Hepatic stellate cell (primary cell): ENCODE data around the gene LPIN3.
"Not testable (repeated sequence)": the region's sequence is repeated elsewhere in the genome, so short reads cannot be mapped to it uniquely, and the experiment has no call there.

Source experiments
- DNase-seq: peaks from one replicate; pipeline ENCODE4 v3.0.0; 2011; ENCODE audit warnings: low spot score

Gene LPIN3

DNA sequence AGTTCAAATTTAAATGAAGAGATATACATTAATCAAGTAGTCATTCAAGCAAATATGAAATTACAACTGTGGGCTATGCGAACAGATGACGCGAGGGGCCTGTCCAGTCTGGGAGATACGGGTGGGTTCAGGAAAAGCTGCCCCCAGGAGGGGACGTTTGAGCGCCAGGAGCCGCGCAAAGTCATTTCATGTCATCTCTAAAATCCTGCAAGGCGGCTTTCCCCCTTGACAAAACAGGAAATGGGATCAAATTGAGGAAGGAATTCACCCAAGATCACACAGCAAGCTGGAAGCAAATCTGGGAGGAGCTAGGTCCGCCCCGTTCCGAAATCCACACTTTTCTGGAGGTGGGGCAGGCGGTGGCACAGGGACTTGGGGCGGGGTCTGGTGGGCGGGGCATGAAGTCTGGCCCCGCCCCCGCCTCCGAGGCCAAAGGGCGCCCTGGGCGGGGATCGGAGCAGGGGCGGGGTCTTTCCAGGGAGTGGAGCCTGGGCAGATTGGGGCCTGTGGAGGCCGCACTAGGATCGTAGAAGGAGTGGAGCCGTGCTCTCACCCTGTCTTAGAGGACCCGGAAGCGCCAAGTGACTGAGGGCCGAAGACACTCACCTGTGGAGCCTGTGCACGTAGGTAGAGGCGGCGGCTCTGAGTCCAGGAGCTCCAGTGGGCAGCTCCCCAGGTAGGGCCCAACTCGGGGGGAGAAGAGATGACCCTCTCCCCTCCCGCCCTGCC is at the start of gene LPIN3:
LPIN3 (plus strand) TSS at position 495 of the 729 bp plus-strand sequence. CDS start 4,983 bp downstream, outside the sequence.
- peak; percentile 86 for DNase-seq

- no peak for DNase-seq
Observed at GRCh38 chr20:41293269-41294037, 47.2 kb upstream of the LPIN3 start.

DNA sequence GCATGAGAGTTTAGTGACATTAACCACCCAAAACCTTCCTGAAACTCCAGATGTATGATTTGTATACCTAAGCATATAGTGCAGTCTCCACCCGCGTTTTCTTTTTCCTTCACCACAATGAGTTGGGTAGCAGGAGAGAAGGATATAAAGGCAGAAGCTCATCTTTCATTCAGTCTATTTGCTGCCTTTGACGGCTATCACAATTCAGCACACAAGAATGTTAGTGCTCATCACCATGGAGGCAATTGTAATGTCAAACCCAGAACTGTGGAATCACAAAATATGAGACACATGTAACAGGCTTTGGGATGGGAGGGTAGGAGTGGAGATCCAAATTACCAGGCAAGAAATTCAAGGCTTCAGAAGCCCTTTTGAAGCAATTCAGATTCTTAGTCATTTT is 40.7 kb upstream of the LPIN3 start:
- no peak for DNase-seq

DNA sequence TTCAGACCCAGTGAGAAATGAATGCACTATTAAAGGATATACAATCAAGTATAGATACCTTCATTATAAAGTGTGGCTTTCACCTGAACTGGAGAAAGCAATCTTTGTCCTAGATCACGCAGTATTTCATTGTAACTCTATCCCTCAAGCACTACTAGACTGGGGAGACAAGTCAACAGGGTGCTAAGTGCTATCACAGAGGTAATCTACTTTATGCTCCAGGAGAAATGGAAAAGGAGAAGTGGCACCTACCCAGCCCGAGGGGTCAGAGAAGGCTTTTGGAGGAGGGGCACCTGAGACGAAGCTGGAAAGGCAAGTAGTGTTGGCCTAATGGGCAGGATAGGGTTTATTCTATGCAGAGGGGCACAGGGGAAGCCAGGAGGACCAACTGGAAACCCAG is 40.2 kb upstream of the LPIN3 start:
- no peak for DNase-seq

DNA sequence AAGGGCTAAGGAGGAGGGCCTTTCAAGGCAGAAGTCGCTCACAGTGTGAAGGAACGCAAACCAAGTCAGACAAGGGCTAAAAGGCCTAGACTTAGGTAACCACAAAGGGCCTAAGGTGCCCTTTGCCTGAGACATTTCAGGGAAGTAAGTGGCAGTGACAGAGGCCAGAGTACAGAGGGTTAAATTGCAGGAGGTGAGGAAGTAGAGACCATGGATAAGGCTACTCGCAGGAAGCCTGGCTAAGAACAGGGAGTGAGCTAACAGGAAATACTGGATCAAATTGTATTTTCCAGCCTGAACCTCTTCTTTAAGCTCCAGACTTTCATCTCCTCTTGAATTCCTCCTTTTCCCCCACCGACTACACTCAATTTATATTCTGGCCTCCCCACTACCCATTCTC is 39.7 kb upstream of the LPIN3 start:
- no peak for DNase-seq

DNA sequence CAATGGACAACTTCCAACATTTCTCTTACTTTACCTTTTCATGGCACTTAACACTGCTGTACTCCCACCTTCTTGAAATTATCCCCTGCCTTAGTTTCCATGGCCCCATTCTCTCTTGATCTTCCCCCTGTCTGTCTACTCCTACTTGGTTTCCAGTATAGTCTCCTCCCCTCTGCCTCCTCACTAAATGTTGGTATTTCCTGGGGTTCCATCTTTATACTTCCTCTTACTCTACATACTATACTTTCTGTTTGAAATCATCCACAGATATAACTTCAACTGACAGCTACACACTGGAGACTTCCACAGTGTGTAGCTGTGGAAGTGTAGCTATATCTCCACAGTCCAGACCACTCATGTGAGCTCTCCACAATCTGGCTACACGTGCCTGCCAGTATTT is 36.6 kb upstream of the LPIN3 start:
- no peak for DNase-seq

- no peak for DNase-seq
Observed at GRCh38 chr20:41304424-41305079, 36.1 kb upstream of the LPIN3 start.

GRCh38 chr20:41306061-41306727 is 34.4 kb upstream of the LPIN3 start:
- DNase-seq = no peak

DNA sequence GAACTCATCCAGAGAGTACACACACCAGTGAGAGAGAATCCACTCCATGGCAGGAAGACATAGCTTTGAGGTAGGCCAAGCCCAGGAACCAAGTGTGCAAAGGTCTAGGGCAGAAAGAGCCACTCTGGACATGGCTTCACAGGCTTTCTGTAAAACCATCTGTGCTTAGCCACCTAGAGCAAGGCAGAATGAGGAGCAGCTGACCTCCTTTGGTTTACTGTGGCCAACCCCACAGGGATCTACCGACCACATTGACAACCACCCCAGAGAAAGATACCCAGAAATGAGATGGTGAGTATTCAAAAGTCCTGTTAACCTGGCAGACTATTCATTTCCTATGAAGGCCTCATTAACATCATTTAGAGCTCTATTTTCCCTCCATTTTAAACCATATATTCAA is 33.6 kb upstream of the LPIN3 start:
- no peak for DNase-seq

- peak; percentile 65 for DNase-seq
Observed at GRCh38 chr20:41308290-41308711, 32.3 kb upstream of the LPIN3 start.

GRCh38 chr20:41308726-41309413 is 31.8 kb upstream of the LPIN3 start:
- DNase-seq = no peak

GRCh38 chr20:41309817-41310216 is 30.8 kb upstream of the LPIN3 start:
- DNase-seq = peak; percentile 46

DNA sequence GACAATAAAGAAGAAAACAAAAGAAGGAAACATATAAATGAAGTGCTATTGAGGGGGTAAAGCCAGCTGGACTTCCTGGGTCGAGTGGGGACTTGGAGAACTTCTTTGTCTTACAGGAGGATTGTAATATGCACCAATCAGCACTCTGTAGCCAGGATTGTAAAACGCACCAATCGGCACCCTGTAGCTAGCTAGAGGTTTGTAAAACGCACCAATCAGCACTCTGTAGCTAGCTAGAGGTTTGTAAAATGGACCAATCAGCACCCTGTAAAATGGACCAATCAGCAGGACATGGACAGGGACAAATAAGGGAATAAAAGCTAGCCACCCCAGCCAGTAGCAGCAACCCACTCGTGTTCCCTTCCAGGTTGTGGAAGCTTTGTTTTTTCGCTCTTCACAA is 28.6 kb upstream of the LPIN3 start:
- DNase-seq = not testable (repeated sequence)

- no peak for DNase-seq
Observed at GRCh38 chr20:41314386-41314785, 26.2 kb upstream of the LPIN3 start.

DNA sequence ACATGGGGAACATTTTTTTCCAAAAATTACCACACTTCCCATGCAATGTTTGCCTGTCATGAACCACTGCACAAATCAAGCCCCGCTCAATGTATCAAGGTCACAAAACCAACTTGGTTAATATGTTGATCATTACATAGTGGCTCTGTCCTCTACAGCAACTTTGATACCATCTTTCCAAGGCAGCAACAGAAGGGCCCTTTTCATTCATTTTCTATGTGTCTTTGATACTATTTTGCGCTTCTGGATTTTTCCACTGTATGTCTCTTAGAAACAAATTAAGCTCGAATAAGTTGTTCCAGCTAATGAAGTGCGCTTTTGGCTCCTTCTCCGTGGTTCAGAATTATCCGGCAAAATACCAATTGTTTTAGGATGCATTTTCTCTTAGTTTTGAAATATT is 24.6 kb upstream of the LPIN3 start:
- DNase-seq = no peak

DNA sequence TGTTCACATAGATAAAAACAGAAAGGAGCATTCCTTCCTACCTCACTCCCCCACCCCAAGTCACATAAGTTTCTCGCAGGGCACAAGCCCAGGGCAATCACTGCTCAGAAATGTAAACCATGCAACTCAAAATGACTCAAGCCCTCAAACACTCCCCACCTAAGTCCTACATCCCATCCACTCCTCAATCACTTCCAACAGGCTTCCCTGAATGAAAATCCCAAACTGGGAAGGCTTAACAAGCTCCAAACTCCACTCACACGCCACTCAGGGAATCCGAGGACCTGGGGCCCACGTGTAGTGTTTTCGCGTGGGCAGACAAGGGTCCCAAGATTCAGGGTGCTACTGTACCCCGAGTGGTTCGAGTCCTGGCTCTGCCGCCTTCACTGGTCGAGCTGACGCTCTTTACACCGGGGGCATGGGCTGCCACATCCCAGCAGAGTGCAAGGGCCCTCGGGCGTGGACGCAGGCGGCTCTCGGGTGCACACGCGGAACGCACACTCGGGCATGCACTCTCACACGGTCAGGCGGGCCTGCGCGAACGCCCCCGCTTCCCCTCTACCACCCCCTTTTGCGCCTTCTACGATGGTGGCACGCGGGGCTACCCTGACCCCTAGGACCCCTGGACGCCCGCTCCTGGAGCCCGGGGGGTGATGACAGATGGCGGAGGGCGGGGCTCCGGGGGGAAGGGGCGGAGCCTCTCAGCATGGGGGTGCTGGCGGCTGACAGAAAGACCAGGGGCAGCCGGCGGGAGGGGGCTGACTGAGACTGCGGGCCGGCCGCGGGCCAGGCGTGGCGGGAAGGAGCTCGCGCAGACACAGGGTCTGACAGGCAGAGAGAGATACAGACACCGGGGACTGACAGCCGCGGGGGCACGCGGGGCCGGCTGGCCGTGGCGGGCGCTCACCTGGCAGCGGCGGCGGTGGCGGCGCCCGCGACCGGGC is 23.7 kb upstream of the LPIN3 start:
- DNase-seq = peak; percentile 86

GRCh38 chr20:41317546-41318270 is 22.9 kb upstream of the LPIN3 start, which contains the start of gene ZHX3:
ZHX3 (minus strand) TSS chr20:41317731; CDS start chr20:41204916, 112,815 bp downstream.
- DNase-seq = peak; percentile 97

DNA sequence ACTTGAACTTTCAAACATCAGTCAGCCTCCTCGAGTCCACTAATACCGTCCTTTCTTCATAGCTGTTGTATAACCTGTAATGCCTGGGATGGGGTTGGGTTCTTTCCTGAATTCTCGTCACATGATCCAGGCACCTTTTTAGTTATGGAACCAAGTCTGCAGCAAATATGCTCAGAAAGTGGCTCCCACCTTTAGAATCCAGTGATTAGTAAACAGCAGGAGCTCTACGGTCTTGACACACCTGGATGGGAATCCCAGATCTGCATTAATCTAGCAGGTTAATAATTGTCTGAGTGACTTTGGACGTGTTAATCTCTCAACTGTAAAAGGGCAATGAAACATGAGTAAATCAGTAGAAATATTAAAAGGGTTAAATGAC is 22.4 kb upstream of the LPIN3 start:
- DNase-seq = no peak

DNA sequence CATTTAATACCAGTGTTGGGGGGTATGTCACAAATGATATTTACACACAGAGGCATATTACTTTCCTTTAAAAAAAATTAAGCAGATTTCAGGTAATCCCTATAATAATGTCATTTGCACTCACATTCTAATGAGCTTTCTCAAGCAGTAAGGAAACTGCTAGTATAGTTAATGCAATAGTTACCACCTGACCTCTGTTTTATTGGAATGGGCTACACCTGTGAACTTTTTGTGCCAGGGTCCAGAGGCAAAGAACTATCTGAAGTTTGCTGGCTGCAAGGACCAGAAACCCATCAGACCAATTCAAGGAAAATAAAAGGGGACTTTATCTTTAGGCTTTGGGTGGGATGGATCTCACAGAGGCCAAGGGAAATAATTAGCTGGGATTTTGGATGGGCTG is 20.2 kb upstream of the LPIN3 start:
- DNase-seq = no peak

DNA sequence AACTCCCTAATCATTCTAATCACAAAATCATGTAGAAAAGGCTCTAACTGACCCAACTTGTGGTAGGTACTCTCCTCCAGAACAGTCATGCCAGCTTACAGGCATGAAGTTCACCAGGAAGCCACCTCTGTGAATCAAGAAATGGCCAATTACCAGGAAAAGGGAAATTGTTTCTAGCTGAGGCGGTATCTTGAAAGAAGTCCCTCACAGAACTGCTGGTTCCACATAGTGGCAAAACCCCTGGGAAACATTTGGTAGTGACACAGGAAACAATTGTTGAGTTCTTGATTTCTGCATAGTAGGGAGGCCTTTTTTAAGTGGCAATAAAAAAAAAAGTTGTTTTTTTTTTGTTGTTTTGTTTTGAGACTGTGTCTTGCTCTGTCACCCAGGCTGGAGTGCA is 19.6 kb upstream of the LPIN3 start:
- no peak for DNase-seq
